Fibroblast of pulmonary artery (primary cell): Measurements from ENCODE around the gene DAPK1.

Experiments used
- DNase-seq: peaks from one replicate; pipeline ENCODE4 v3.0.0-alpha.2; 2010; ENCODE audit warnings: low read depth
- H3K4me3 ChIP-seq: replicated peaks from 2 replicates; pipeline ENCODE4 v1.5.1; 2011; ENCODE audit warnings: low read depth, mild to moderate bottlenecking, control low read depth, low read length, moderate library complexity
- TF ChIP-seq, protein P1 (sequence below): IDR thresholded peaks from 2 replicates; pipeline ENCODE4 v1.5.1; 2011; ENCODE audit warnings: mild to moderate bottlenecking, control low read depth, low read length, inconsistent platforms; ENCODE audit errors: missing control alignments

The DAPK1 gene

DNA sequence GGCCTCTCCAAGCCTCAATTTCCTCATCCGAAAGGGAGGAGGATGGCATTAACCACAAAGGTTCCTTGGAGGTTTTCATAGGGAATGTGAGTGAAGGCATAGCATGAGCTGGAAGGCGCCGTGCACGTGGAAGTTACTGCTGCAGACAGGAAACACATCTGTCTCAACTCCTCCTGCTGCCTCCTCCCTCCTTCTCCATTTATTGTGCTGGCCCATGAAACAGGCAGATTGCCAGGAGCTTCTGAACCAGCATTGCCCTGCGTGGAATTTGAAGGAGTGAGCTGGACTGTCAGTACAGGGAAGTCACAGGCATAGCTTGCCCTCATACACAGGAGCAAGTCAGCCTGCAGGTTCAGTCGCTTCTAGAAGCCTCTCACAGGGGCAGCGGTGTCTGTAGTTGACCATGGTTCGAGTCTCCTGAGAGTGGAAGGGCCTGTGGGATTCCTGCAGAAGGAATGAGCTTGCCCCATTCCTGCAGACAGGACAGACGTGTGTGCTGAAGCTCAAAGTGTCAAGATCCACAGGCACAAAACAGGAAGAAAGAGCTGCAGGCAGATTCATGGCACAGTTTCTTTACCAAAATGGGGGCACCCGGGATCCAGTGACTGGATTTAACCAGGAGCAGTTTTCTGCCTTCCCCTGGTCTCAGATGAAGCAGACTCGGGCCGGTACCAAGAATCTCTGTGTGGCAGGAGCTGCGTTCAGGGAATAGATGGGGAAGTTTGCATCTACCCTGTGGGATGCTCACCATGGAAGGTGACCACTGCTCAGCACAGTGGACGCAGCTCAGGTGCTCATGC is 179.5 kb downstream of the DAPK1 start:
- TF ChIP-seq, protein P1, sequence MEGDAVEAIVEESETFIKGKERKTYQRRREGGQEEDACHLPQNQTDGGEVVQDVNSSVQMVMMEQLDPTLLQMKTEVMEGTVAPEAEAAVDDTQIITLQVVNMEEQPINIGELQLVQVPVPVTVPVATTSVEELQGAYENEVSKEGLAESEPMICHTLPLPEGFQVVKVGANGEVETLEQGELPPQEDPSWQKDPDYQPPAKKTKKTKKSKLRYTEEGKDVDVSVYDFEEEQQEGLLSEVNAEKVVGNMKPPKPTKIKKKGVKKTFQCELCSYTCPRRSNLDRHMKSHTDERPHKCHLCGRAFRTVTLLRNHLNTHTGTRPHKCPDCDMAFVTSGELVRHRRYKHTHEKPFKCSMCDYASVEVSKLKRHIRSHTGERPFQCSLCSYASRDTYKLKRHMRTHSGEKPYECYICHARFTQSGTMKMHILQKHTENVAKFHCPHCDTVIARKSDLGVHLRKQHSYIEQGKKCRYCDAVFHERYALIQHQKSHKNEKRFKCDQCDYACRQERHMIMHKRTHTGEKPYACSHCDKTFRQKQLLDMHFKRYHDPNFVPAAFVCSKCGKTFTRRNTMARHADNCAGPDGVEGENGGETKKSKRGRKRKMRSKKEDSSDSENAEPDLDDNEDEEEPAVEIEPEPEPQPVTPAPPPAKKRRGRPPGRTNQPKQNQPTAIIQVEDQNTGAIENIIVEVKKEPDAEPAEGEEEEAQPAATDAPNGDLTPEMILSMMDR = no peak
- peak; percentile 82 for DNase-seq
- H3K4me3 ChIP-seq = no peak overlapping the region

DNA sequence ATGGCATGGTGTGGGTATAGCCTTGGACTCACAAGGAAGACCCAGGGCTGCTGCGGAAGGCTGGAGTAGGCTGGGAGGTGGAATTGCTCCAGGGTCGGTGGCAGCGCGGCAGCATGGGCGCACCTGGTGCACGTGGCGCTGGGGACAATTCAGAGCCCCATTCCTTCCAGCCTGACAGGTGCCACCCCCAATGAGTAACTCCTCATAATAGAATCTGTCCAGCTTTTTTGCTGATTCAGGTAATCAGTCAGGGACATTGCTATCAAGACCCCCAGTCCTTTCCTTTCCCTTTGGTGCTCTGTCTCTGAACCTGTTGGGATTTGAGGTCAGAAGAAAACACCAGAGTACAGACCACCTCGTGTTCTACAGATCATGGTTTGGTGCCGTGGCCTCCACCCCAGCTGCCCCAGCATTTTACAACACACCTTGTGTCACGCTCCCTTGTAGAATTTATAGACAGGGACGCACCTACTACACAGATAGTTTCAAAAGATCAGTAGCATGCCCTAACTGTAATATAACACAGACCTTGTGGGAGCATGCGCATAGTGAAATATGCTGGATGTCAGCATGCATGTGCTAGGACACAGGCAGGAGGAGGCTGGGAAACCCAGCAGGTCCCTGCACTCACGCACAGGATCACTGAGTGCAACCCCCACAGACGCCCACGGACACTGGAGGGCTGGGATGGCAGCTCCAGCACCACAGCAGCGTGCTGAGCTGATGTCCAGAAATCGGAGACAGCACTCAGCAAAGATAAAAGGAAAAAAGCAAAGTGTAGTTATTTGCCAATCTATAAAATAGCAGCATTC is 180.3 kb downstream of the DAPK1 start:
- DNase-seq = no peak
- H3K4me3 ChIP-seq = no peak overlapping the region
- TF ChIP-seq, protein P1 = no peak

DNA sequence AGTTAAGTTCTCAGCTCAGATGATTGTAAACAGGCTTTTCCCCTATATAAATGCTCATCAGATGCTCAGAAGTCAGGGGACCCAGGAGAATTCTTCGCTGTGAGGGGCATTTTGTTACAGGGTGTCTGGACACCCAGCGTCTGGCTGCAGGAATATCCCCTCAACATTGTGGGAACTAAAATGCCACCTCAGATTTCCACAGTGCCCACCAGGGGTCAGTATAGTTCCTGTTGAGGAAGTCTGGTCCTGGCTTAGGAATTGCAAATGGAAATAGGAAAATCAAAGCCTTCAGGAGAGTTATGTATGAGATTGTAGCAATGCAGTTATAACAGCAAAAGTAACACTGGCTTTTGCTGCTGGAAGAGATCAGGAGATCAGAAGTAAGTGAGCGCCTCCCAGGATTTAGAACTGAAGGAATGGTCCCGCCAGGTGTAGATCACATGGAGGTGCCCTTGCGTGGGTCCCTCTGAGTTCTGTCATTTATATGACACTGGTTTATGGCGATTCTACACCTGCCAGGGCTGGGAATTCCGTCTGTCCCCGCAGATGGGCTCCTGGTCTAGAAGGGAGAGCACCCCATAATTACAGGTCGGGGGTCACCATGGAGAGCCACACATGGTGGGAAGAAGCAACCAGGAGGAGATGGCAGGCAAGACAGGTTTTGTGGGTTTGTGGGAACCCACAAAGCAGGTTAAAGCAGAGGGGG is 181.1 kb downstream of the DAPK1 start:
- TF ChIP-seq, protein P1 = peak; percentile 91
- peak; percentile 85 for DNase-seq
- H3K4me3 ChIP-seq = no peak overlapping the region

DNA sequence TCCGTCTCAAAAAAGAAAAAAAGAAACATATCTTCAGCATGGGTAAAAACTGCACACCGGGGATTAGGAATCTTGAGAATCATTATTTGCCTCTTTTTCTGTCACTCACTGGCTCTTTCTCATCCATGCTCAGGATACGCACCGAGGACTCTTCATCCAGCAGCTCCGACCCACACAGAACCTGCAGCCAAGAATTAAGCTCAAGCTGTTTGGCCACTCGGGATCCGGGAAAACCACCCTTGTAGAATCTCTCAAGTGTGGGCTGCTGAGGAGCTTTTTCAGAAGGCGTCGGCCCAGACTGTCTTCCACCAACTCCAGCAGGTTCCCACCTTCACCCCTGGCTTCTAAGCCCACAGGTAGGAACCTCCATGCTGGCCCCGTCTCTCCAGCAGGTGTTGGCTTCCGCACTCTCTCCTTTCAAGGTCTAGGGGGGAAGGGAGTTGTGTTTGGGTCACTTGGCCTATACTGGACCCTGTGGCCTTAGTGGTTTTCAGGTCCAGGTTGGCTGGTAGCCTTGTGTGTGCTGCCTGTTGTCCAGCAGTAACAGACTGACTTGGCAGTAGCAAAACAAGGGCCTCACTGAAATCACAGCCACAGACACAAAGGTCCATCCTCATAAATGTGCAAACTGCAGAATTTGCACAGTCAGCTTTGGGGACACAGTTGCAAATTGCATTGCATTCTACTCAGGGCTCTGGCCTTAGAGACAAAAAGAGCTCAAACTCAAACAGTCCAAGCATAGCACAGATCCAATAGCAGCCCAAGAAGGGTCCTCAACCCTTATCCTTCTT is 183.8 kb downstream of the DAPK1 start:
- no peak for DNase-seq
- TF ChIP-seq, protein P1 = no peak
- H3K4me3 ChIP-seq = no peak overlapping the region

DNA sequence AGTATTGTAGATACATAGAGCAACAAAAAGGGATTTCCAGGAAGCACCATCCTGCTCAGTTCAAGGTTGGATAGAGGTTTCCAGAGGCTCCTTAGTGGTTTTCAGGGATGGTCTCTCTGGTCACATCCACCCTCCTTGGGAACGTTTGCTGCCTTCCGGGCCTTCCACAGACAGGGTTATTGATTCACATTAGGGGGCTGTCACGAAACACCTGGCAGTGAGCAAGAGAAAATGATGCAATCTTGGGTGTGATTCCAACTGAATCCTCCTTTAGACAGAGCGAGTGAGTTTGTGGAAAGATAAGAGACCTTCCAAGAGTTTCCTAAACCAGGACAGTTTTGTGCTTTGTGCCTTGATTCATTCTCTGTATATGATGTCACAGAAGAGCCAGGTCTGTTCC is 184.4 kb downstream of the DAPK1 start:
- H3K4me3 ChIP-seq = no peak overlapping the region
- TF ChIP-seq, protein P1 = no peak
- DNase-seq = no peak

DNA sequence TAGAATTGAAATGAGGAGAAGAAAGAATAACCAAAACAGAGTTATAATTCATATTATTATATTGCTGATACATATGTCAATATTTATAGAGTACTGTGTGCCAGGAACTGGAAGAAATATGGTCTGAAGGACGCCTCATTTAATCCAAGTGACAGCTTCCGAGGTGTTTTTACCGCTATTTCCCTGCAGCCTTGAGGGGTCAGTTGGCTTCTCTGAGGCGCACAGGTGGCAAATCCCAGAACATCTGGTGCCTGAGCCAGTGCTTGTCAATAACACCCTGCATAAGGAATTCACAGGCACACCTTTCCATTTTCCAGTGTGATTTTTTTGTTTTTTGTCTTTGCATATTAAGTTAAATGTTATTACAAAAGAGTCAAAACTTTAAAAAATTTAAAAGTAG is 185.0 kb downstream of the DAPK1 start:
- TF ChIP-seq, protein P1 = no peak
- DNase-seq = no peak
- no peak overlapping the region for H3K4me3 ChIP-seq
